ENCODE results near the gene IL20RB.

GRCh38 chr3:136949146-136949545, 8.6 kb upstream of the IL20RB start:
- TF ChIP-seq, protein P1, sequence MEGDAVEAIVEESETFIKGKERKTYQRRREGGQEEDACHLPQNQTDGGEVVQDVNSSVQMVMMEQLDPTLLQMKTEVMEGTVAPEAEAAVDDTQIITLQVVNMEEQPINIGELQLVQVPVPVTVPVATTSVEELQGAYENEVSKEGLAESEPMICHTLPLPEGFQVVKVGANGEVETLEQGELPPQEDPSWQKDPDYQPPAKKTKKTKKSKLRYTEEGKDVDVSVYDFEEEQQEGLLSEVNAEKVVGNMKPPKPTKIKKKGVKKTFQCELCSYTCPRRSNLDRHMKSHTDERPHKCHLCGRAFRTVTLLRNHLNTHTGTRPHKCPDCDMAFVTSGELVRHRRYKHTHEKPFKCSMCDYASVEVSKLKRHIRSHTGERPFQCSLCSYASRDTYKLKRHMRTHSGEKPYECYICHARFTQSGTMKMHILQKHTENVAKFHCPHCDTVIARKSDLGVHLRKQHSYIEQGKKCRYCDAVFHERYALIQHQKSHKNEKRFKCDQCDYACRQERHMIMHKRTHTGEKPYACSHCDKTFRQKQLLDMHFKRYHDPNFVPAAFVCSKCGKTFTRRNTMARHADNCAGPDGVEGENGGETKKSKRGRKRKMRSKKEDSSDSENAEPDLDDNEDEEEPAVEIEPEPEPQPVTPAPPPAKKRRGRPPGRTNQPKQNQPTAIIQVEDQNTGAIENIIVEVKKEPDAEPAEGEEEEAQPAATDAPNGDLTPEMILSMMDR (conservative IDR thresholded peaks at IDR 0.05): no peak
- no peak for TF ChIP-seq EZH2 (IDR thresholded peaks at IDR 0.05; ENCODE audit: low read depth)
